PC-9 (cell line): ENCODE results near the gene SPRR2E. TPM values are rescaled to one million over a fixed set of nuclear protein-coding genes. Genes with fewer than 3 reads are reported as not detected.

ENCODE experiments used
- total RNA-seq: library from RNA; stranded (reverse); gene quantifications from 2 replicates; pipeline ENCODE4 v1.2.3, GENCODE V29; 2021

SPRR2E gene
- total RNA-seq, 1 experiment from 2014 or later, result not detected

Other genes with a start within 250 kb of the SPRR2E start
- gene LCE7A, start 234.5 kb downstream of the SPRR2E start, total RNA-seq, result not detected in 2 replicates
- not detected in 2 replicates for gene SMCP, start 216.2 kb downstream of the SPRR2E start, total RNA-seq
- not detected in 2 replicates for gene IVL, start 186.0 kb downstream of the SPRR2E start, total RNA-seq
- not detected in 2 replicates for gene SPRR5, start 147.3 kb downstream of the SPRR2E start, total RNA-seq
- not detected in 2 replicates for gene SPRR4, start 123.9 kb downstream of the SPRR2E start, total RNA-seq
- not detected in 2 replicates for gene SPRR1A, start 110.4 kb downstream of the SPRR2E start, total RNA-seq
- gene SPRR3, start 92.8 kb downstream of the SPRR2E start, total RNA-seq, result 0.57 TPM in 1 of 2 replicates, not detected in the other
- gene SPRR1B, start 63.3 kb downstream of the SPRR2E start, total RNA-seq, result not detected in 2 replicates
- gene SPRR2D, start 53.4 kb downstream of the SPRR2E start, total RNA-seq, result not detected in 2 replicates
- gene SPRR2A, start 37.0 kb downstream of the SPRR2E start, total RNA-seq, result not detected in 2 replicates
- gene SPRR2B, start 22.9 kb downstream of the SPRR2E start, total RNA-seq, result not detected in 2 replicates
- gene SPRR2F, start 19.0 kb upstream of the SPRR2E start, total RNA-seq, result not detected in 2 replicates
- gene SPRR2G, start 56.4 kb upstream of the SPRR2E start, total RNA-seq, result not detected in 2 replicates
- gene LELP1, start 108.9 kb upstream of the SPRR2E start, total RNA-seq, result not detected in 2 replicates
- not detected in 2 replicates for gene PRR9, start 123.1 kb upstream of the SPRR2E start, total RNA-seq
- not detected in 2 replicates for gene LORICRIN, start 165.2 kb upstream of the SPRR2E start, total RNA-seq
- gene PGLYRP3, start 218.4 kb upstream of the SPRR2E start, total RNA-seq, result not detected in 2 replicates